Osteoblast (primary cell): ENCODE measurements around the gene PRUNE1. TPM values are rescaled to one million over a fixed set of nuclear protein-coding genes. Genes with fewer than 3 reads are reported as not detected.

Source experiments
- DNase-seq: peaks from one replicate; pipeline ENCODE4 v3.0.0; 2011; ENCODE audit warnings: low spot score, mixed read lengths; ENCODE audit not compliant: insufficient read length; ENCODE audit errors: missing footprints
- H2AFZ ChIP-seq: 2 replicates; pipeline ENCODE4 v1.6.0; 2011; ENCODE audit warnings: mild to moderate bottlenecking, low read length
- H3K27ac ChIP-seq: 2 replicates; pipeline ENCODE4 v1.5.1; 2011; ENCODE audit warnings: mild to moderate bottlenecking, low read depth, low read length, moderate library complexity
- H3K27me3 ChIP-seq: 2 replicates; pipeline ENCODE4 v1.6.0; 2012; ENCODE audit warnings: mild to moderate bottlenecking, control low read depth, inconsistent platforms, low read length, moderate library complexity; ENCODE audit not compliant: insufficient read depth
- H3K36me3 ChIP-seq: 2 replicates; pipeline ENCODE4 v1.5.1; 2011; ENCODE audit warnings: mild to moderate bottlenecking, low read length, control low read depth, moderate library complexity; ENCODE audit not compliant: insufficient read depth
- H3K4me1 ChIP-seq: 2 replicates; pipeline ENCODE4 v1.5.1; 2011; ENCODE audit warnings: mild to moderate bottlenecking, low read length, control low read depth, moderate library complexity; ENCODE audit not compliant: insufficient read depth
- H3K4me2 ChIP-seq: 2 replicates; pipeline ENCODE4 v1.6.0; 2011; ENCODE audit warnings: mild to moderate bottlenecking, low read length; ENCODE audit not compliant: insufficient read depth
- H3K4me3 ChIP-seq: fragments of 200-600 bp; sonication (generic); 3 replicates; pipeline ENCODE4 v1.5.1; 2012; ENCODE audit warnings: mild to moderate bottlenecking, low read length, inconsistent platforms; ENCODE audit not compliant: insufficient read depth
- H3K79me2 ChIP-seq: 2 replicates; pipeline ENCODE4 v1.6.0; 2012; ENCODE audit warnings: mild to moderate bottlenecking, low read length, control low read depth, inconsistent platforms; ENCODE audit not compliant: insufficient read depth
- H3K9me3 ChIP-seq: 2 replicates; pipeline ENCODE4 v1.5.1; 2011; ENCODE audit warnings: low read depth, low read length, control low read depth
- H4K20me1 ChIP-seq: 2 replicates; pipeline ENCODE4 v1.6.0; 2012; ENCODE audit warnings: mild to moderate bottlenecking, low read length, control low read depth; ENCODE audit not compliant: insufficient read depth
- CTCF ChIP-seq: IDR thresholded peaks from 2 replicates; pipeline ENCODE4 v1.5.1; 2011; ENCODE audit warnings: mild to moderate bottlenecking, low read depth, low read length, moderate library complexity; ENCODE audit errors: extremely low read depth
- total RNA-seq: library from RNA; depleted of rRNA; stranded (reverse); fragments of >200 nt; gene quantifications from 2 replicates; pipeline ENCODE4 v1.2.3, GENCODE V29; 2012

Gene PRUNE1
- total RNA-seq, 1 donor: 11.6 TPM

GRCh38 chr1:151048645-151049032 lies 40.4 kb downstream of the PRUNE1 start:
- H3K27me3 ChIP-seq: no peaks in the 10 kb centered on the region
- TF ChIP-seq CTCF: peak; percentile 52
- no peak for DNase-seq
- peaks cover 3% of the 10 kb centered on the region for H3K79me2 ChIP-seq
- peak overlapping the region; percentile 83 for H3K27ac ChIP-seq
- H3K4me1 ChIP-seq: peaks cover 11% of the 10 kb centered on the region
- peaks cover 34% of the 10 kb centered on the region for H3K36me3 ChIP-seq
- peaks cover 4% of the 10 kb centered on the region for H4K20me1 ChIP-seq
- no peaks in the 10 kb centered on the region for H3K9me3 ChIP-seq
- H3K4me3 ChIP-seq: peak overlapping the region; percentile 88
- peak overlapping the region; percentile 97 for H3K4me2 ChIP-seq
- H2AFZ ChIP-seq: no peak overlapping the region

- no peak overlapping the region for H3K4me2 ChIP-seq
- peaks cover 11% of the 10 kb centered on the region for H3K4me1 ChIP-seq
- H3K27ac ChIP-seq: no peak overlapping the region
- H3K4me3 ChIP-seq: no peak overlapping the region
- no peak overlapping the region for H2AFZ ChIP-seq
- DNase-seq: no peak
- no peaks in the 10 kb centered on the region for H3K9me3 ChIP-seq
- H3K79me2 ChIP-seq: peaks cover 9% of the 10 kb centered on the region
- peaks cover 42% of the 10 kb centered on the region for H3K36me3 ChIP-seq
- H4K20me1 ChIP-seq: peaks cover 9% of the 10 kb centered on the region
- no peaks in the 10 kb centered on the region for H3K27me3 ChIP-seq
- no peak for TF ChIP-seq CTCF
Observed at GRCh38 chr1:151049458-151049857, 41.2 kb downstream of the PRUNE1 start.

GRCh38 chr1:151050051-151050688 lies 41.9 kb downstream of the PRUNE1 start:
- Histone ChIP-seq H3K4me1 (peaks cover 11% of the 10 kb centered on the region), H3K27ac (no peak overlapping the region), H4K20me1 (peaks cover 15% of the 10 kb centered on the region), H2AFZ (no peak overlapping the region), H3K4me2 (no peak overlapping the region), H3K9me3 (no peaks in the 10 kb centered on the region), H3K79me2 (peaks cover 16% of the 10 kb centered on the region), H3K27me3 (no peaks in the 10 kb centered on the region), H3K36me3 (peaks cover 49% of the 10 kb centered on the region), H3K4me3 (no peak overlapping the region)
- TF ChIP-seq CTCF: no peak
- no peak for DNase-seq

- Histone ChIP-seq H3K27ac (no peak overlapping the region), H3K9me3 (no peaks in the 10 kb centered on the region), H3K36me3 (peaks cover 62% of the 10 kb centered on the region), H3K4me1 (peaks cover 22% of the 10 kb centered on the region), H3K4me2 (no peak overlapping the region), H2AFZ (no peak overlapping the region), H3K4me3 (no peak overlapping the region), H3K79me2 (peaks cover 29% of the 10 kb centered on the region), H4K20me1 (peaks cover 28% of the 10 kb centered on the region), H3K27me3 (no peaks in the 10 kb centered on the region)
- DNase-seq: no peak
- TF ChIP-seq CTCF: no peak
Observed at GRCh38 chr1:151051356-151052009, 43.2 kb downstream of the PRUNE1 start.
